ENCODE measurements around the gene CTSK.

DNA sequence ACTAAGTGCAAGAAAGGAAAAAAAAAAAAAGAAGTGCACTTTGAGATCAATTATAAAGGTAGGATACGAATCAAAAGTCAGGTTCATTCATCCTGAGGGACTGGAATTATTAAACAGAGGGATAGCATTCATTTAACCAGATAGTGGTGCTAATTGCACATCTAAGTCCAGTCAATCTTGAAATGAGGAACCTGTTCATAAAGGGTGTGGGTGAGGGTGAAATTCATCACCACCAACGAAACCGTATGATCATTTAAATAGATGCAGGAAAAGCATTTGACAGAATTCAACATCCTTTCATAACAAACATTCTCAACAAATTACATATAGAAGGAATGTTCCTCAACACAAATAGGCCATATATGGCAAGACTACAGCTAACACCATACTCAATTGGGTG, 48.0 kb downstream of the CTSK start:
- no peak for TF ChIP-seq POLR2AphosphoS5 (IDR thresholded peaks at IDR 0.05; ENCODE audit: borderline replicate concordance, low read depth, low read length)
- TF ChIP-seq EZH2 (IDR thresholded peaks at IDR 0.05) = no peak
- no peak for TF ChIP-seq FOXP2 (optimal IDR thresholded peaks at IDR 0.05; ENCODE audit: control extremely low read depth, extremely low read length, insufficient read depth)
